GM18502 (cell line): Measurements from ENCODE around the gene PRR5L.

ENCODE experiments used
- ATAC-seq: cut with Tn5 transposase; IDR thresholded peaks from one replicate; pipeline ENCODE4 v1.9.1; 2021; ENCODE audit warnings: mild to moderate bottlenecking; ENCODE audit not compliant: unreplicated experiment, poor library complexity

The PRR5L gene

DNA sequence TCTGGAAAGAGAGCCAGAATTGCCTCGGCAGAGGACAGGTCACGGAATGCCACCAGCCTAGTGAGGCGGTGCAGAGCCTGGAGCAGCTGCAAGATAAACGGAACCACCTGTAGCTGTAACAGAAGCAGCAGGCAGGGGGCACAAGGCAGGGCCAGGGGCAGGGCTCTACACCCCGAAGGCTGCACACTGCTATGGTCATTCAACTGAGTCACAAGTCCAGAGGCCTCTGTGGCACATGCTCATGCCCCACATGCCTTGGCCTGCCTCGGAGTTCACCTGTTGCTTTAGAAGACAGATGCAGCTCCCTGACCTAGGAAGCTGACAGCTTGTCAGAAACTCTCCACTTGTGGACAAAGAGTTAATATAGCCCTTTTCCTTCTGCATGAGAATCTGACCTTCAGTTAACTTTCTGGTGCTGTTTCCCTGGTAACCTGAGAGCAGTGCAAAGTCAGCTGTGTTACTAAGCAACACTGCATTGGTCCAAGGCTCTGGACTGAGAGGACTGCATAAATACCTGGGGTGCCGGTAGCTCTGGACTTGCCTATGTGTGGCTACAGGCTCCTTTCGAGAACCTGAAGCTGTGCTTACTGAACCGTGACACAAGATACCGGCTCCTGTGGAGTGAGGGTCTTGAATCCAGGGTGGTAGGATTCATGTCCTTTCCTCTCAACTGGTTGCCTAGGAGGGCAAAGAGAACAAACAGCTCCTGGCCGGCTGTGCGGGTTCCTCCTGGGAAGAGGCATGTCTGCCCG, 17.4 kb upstream of the PRR5L start:
- ATAC-seq, result no peak

DNA sequence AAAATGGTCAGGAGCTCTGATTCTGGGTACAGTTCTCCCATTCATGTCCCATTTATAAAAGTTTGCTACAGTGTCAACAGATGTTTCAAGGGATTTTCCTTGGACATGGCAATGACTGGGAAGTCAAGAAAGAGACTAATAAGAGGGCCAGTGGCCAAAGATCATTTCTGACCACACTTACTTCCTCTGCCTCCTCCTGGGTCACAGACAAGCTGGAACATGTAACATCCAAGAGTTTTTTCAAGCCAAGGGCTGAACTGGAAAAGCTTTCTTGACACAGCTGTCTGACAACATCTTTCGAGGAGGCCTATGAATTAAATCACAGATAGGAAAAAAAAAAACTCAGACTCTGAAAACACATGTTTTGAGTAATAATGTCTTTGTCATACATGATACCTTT, 15.6 kb upstream of the PRR5L start:
- no peak for ATAC-seq

DNA sequence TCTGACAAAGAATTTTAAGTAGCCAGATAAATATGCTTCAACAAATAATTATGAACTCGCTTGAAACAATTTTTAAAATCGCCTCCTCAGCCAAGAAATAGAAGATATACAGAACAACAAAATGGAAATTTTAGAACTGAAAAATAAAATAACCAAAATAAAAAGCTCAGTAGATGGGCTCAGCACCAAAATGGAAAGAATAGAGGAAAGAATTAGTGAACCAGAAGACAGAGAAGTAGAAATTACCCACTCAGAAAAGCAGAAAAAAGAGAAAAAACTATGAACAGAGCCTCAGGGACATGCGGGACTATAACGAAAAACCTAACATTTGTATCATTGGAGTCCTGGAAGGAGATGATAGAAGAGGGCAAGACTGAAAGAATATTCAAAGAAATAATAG, 14.2 kb upstream of the PRR5L start:
- ATAC-seq, result no peak

DNA sequence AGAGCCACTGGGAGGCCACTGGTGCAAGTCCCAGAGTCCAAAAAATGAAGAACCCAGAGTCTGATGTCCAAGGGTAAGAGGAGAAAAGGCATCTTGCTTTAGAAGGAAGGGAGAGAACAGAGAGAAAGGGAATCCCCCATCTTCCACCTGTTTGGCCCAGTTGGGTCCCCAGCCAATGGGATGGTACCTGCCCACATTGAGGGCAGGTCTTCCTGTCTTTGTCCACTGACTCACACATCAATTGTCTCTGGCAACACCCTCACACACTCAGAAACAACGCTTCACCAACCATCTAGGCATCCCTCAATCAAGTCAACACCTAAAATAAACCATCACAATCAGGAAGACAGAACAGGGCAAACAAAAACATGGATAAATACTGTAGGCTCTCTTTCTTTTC, 13.2 kb upstream of the PRR5L start:
- no peak for ATAC-seq

DNA sequence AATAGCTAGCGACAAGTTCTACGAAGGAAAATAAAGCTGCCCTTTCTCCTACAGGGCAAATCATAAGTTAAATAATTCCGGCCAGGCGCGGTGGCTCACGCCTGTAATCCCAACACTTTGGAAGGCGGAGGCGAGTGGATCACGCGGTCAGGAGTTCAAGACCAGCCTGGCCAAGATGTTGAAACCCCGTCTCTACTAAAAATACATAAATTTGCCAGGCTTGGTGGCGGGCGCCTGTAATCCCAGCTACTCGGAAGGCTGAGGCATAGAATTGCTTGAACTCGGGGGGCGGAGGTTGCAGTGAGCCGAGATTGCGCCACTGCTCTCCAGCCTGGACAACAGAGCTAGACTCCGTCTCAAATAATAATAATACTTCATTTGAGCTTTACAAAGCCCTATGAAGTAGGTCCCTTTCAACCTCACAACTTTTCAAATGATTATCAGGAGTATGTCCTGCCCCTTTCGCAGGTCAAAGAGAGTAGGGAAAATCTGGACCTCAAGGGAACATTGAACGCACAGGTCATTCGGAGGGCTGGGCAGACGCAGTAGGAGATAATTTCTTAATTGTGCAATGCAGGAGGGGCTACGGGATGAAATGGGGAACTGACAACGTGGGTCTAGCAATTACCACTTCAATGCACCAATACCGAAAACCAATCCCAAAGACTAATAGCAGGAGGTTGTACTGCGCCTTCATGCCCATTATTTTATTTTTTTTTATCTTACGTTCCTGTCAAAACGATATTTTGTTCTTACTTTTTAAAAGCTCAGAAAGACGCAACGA, 7.5 kb upstream of the PRR5L start:
- no peak for ATAC-seq

DNA sequence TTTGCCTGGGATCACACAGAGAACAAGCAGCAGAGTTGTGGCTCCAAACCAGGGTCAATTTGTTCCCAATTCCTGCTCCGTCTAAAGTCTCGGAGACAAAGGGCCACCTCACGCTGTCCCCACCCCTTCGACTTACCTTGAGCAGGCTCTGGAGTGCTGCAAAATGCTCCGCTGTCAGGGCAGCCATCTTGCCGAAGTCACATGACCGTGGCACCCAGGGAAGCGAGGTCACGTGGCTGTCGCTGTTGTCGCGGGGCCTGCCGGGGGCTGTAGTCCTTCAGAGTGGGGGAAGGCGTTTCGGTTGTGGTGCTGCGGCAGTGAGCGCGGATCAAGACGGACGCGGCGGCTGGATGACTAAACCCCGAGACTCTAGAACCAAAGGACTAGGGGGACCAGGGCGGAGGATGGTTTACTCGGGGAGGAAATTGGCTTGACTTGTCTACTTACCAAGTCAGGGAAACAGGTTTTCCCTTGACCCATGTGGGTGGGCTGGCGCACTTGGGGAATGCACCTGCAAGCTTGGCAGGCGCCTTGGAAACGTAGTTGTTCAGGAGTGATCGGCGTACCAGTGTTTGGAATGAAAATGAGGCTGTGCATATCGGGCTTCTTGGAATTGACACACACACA, 6.7 kb upstream of the PRR5L start, which contains the start of gene COMMD9:
Gene COMMD9, minus strand, starts transcription at position 199 of the 627 bp plus-strand sequence. Its CDS starts 12 bp downstream, at position 187.
- ATAC-seq, result peak; percentile 99

DNA sequence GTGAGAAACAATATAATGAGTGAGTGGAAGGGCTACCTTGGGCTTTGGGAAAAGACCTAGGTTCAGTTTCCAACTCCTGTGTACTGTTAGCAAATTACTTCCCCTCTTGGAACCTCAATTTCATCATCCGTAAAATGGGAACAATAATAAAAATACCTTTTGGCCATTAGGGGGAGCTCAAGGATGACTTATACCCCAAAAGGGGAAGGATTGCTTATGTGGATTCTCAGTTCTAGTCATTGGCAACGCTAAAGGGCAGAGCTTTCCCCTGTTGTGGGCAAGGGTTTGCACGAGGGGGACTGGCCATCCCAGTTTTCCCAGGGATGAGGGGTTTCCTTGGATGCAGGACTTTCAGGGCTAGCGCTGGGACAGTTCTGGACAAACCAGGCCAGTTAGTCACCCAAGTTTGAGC, 3.8 kb upstream of the PRR5L start:
- peak; percentile 37 for ATAC-seq

DNA sequence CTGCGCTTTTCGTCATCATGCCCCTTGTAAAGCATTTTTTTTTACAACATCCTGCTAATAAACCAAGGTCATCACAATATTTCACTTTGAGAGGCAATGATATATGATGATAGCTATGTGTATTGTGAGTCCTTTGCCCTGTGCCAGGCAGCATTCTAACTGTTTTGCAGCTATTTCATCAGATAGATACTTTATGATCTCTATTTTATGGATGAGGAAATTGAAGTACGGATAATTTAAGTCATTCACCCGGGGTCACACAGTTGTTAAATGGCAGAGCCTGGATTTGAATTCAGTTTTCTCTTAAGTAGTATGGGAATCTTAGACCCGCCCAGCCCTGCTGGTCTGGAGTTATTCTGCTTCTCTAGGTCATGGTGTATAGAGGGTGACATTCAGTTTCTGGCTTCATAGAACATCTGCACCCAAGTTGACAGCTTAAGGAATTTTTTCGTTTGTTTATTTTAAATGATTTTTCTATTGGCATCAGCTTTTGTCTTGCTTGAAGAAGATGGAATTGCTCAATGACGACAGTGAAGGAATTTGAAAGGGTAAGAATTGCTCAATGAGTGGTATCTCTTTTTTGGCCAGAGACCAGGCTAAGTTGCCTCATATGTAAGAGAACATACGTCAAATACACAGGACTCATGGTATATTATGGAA, 926 bp downstream of the PRR5L start:
- no peak for ATAC-seq

DNA sequence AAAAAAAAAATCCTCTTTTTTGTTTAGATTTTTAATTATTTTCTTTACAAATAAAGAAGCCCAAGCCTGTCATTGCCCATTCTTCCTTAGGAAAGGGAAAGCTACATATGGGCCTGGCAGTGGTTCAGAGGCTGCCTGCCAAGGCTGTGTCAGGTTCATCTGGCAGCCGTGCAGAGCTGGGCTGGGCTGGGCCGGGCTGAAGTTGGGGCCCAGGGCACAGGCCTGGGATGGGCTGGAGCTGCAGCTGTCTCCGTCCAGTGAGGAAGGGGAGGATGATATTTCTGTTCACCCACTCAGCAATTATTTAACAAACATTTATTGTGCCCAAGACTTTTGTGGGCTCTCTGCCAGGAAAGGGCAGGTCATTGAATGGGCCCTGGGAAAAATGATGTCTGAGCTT, 4.6 kb downstream of the PRR5L start:
- ATAC-seq, result no peak

DNA sequence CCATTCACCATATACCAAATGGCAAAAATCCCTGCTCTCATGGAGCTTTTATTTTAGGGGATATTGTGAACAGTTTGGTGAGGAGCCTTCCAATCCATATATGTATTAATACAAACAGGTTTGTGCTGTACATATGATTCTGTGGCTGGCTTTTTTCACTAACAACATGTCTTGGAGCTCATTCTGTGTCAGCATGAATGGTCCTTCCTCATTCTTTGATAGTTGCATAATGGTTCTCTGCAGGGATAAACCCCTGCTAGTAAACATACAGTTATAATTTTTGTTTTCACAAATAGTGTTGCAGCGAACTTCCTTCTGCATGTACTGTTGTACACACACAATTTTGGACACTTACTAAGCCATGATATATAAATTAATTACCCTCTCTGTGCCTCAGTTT, 8.3 kb downstream of the PRR5L start:
- ATAC-seq, result no peak

DNA sequence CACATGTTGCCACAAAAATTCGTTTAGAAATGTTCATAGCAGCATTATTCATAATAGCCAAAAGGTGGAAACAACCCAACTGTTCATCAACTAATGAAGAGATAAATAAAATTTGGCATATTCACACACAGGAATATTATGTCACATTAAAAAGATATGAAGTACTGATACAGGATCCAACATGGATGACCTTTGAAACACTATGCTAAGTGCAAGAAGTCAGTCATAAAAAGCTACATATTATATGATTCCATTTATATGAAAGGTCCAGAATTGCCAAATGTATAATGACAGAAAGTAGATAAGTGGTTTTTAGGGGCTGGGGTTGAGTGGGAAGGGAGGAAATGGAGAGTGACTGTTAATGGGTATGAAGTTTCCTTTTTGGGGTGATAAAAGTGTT, 9.0 kb downstream of the PRR5L start:
- ATAC-seq, result no peak

DNA sequence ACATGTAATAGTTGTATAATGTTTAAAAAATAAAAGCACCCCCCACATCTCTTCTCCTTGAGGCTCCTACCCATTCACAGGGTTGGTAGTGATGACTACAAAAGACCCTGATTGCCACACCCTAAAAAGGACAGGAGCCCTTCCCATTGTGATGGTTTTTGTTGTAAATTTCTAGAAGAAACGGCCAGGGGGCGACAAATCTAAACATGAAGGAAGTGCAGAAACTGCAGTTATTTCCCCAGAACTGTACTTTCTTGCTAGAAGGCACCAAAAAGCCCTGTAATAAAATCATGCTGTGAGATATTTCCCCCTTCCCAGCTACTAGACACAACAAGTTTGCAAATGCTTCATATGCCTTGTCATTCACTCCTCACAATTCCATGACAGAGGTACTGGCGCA, 10.8 kb downstream of the PRR5L start:
- ATAC-seq, result peak; percentile 49

DNA sequence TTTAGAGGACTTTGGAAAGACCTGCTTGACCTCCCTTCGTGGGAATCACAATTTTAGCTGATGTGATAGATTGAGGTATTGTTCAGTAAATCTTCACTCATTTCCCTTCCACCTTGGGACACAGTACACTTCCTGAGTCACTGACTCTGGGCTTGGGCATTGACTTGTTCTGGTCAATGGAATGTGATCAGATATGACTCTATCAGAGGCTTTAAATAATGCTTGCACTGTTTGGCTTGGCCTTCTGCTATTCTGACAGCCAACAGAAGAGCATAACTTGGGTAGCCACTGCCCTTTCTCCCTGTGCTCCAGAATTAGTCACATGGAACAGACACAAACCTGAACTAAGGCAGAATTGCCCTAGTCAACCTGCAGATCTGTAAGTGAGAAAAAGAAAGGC, 12.5 kb downstream of the PRR5L start:
- no peak for ATAC-seq

DNA sequence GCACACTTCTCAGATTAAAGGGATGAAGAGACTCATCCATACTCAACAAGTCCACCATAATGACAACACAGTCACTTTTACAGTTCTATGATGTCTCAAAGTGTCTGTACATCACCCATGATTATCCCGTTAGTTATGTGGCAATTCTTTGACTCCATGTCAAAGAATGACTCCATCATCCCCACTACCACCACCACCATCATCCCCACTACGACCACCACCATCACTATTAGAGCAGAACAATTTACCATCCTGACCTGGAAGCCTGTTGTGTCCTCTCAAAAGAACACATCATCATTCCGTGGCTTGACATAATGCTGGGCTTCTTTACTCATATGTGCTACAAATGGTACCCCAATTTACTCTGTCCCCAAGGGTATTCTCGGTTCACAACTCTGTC, 13.7 kb downstream of the PRR5L start:
- ATAC-seq, result no peak

DNA sequence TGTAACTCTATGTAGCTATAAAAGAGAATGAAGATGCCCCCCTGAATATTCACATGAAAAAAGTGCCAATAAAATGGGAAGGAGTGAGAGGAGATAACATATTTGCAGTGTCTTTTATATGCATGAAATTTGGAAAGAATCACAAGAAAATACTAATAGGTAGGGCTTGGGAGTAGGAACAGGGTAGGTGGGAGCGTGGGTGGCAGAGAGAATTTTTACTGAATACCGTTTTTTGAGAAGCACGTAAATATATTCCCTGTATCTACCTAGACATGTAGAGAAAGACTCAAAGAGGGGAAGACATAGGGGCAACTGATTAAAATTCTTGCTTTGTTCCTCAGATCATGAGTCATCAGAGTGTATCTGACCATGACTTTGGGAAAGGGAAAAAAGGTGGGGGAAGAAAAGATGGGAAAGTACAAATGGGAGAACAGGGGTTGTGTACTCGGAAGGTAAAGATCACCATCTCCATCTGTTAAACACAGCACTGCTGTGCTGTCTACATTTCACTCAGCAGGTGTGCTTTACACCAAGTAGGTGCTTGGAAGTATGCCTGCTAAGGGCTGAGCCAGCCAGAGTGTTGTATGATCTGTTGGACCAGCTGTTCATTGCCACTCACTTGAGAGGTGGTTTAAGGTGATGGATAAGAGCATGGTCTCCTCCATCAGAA, 16.0 kb downstream of the PRR5L start:
- no peak for ATAC-seq

DNA sequence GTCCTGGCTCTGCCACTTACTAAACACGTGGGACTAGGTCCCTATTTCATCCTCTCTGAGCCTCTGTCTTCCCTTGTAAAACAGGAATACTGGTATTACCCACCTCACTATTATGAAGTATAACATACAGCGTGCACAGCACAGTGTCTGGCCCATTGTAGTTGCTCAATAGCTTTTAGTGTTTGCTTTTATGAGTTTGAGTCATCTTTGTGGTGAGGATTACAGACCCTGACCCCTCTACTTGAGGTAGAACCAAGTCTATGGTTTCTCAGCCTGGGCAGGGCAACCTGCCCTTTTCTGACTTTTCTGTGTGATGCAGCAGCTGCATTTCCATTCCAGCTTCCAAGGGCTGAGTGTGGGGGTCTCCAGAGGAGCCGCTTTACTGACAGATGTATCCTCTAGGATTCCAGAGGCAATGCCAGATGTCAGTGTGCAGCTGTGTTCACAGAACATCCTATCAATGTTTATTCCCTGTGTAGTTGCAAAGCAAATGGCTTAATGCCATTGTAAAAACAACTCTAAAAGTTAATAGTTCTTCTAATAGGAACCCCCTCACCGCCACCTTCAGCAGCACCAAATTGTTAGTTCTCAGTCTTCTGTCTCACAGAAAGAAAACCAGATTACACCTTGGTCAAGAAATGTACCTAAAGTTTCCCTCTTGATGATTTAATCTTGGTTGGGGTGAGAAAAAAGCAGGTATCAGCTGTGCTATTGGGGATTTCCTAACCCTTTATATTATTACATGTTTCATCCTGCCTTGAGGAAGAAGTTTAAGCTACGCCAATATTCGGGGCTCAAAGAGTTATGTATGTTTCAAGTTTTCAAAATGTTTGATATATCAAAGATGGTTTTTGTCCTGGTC, 16.8 kb downstream of the PRR5L start:
- ATAC-seq, result no peak

DNA sequence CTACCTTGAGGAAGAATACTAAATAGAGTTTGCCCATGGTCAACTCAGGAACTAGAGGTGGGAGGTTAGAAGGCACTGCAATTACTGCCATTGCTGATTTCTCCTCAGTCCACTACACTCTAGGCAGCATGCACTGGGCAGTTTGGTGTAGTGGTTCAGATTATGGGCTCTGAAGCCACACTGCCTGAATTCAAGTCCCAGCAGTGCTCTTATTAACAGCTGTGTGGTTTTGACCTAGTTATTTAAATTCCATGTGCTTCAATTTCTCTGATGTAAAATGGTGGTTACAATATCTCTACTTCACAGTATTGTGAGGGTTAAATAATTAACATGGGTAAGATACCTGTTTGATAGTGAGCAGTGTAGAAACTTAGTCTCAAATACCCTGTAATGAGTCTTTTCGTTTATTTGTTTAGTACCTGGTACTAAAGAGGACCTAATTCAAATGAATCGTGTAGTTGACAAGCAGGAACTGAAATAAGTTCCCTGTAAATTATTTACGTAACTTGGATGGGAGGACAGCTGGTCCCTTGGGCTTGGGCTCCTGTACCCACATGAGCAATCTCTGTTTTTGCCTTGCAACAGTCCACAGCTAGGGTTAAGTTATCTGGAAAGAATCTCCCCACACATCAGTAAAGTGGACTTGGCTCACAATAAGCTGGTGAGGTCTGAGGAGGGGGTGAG, 17.8 kb downstream of the PRR5L start:
- ATAC-seq, result no peak

DNA sequence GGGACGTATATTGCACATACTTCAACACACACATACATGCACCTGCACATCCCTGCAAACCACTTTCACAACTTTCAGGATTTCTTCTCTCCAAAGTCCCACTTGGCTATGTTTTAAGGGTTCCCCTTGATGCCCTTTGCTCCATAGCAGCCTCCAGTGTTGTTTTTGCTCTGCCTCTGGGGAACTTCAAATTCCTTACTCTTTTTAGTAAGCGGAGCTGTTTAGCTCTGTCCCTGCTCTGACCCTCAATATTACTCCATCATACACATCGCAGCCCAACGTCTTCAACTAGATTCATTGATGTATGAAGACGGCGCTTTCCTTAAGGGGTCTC, 18.3 kb downstream of the PRR5L start:
- ATAC-seq, result no peak

DNA sequence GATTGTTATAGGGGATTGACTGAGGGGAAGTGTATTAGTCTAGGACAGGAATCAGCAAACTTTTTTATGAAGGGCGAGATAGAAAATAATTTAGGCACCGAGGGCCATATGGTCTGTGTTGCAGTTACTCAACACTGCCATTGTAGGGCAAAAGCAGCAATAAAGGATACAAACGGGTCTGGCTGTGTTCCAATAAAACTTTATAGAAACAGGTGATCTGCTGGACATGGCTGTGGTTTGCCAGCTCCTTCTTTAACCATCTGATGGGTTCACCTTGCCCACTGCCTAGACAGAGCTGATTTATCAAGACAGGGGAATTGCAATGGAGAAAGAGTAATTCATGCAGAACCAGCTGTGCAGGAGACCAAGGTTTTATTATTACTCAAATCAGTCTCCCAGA, 20.0 kb downstream of the PRR5L start:
- ATAC-seq, result no peak
